WTC11 (cell line): Measurements from ENCODE around the gene PIGS. TPM values are rescaled to one million over a fixed set of nuclear protein-coding genes. Genes with fewer than 3 reads are reported as not detected.

ENCODE experiments used
- ATAC-seq: fragments of 200-7000 bp; cut with Tn5 transposase; 2 replicates; pipeline ENCODE4 v1.10.0; 2021; ENCODE audit warnings: mild to moderate bottlenecking, moderate library complexity
- CTCF ChIA-PET: fragments of 300-600 bp; sonication (Branson Sonifier 250); formaldehyde crosslinking; loops from one replicate; lab custom pipeline; 2021; ENCODE audit warnings: antibody characterized with exemption; lab: Charles Lee
- POLR2A ChIA-PET: fragments of 350-600 bp; sonication (Branson Sonifier 250); formaldehyde crosslinking; loops from one replicate; lab custom pipeline; 2021; ENCODE audit warnings: antibody characterized with exemption; lab: Charles Lee
- DNase-seq: peaks from one replicate; pipeline ENCODE4 v3.0.0; 2021; ENCODE audit warnings: low spot score
- H3K27ac Mint-ChIP-seq: 2 replicates; pipeline ENCODE4 v1.8.0; 2021; ENCODE audit warnings: mixed read lengths
- H3K27me3 Mint-ChIP-seq: 2 replicates; pipeline ENCODE4 v1.8.0; 2021; ENCODE audit warnings: low read depth, mild to moderate bottlenecking, moderate library complexity, mixed read lengths
- H3K36me3 Mint-ChIP-seq: 2 replicates; pipeline ENCODE4 v1.8.0; 2021; ENCODE audit warnings: mixed read lengths
- H3K4me1 Mint-ChIP-seq: 2 replicates; pipeline ENCODE4 v1.8.0; 2022; ENCODE audit warnings: mixed read lengths
- H3K4me3 Mint-ChIP-seq: 2 replicates; pipeline ENCODE4 v1.8.0; 2021; ENCODE audit warnings: mild to moderate bottlenecking, moderate library complexity, mixed read lengths
- H3K9me3 Mint-ChIP-seq: 2 replicates; pipeline ENCODE4 v1.8.0; 2021; ENCODE audit warnings: mixed read lengths
- ATF1 ChIP-seq: sonication (generic); formaldehyde crosslinking; IDR thresholded peaks from 2 replicates; pipeline ENCODE4 v1.8.1; 2023; ENCODE audit warnings: mild to moderate bottlenecking, moderate library complexity, missing genetic modification reagents
- GABPB1 ChIP-seq: sonication (generic); formaldehyde crosslinking; IDR thresholded peaks from 2 replicates; pipeline ENCODE4 v1.8.1; 2023; ENCODE audit warnings: mild to moderate bottlenecking, missing genetic modification reagents
- JAZF1 ChIP-seq: fragments of 250-450 bp; sonication (Bioruptor Pico); IDR thresholded peaks from 2 replicates; pipeline ENCODE4 v1.9.0; 2021; ENCODE audit warnings: moderate library complexity, mild to moderate bottlenecking, inconsistent platforms
- NR1H2 ChIP-seq: sonication (generic); formaldehyde crosslinking; IDR thresholded peaks from 2 replicates; pipeline ENCODE4 v1.9.0; 2021; ENCODE audit warnings: mild to moderate bottlenecking, moderate library complexity, missing genetic modification reagents
- RELA ChIP-seq: sonication (generic); formaldehyde crosslinking; IDR thresholded peaks from 2 replicates; pipeline ENCODE4 v1.8.1; 2022; ENCODE audit warnings: missing genetic modification reagents, mild to moderate bottlenecking, borderline replicate concordance
- RORB ChIP-seq: fragments of 250-450 bp; sonication (Bioruptor Pico); IDR thresholded peaks from 2 replicates; pipeline ENCODE4 v1.9.0; 2021; ENCODE audit warnings: mild to moderate bottlenecking
- SMAD3 ChIP-seq: sonication (generic); formaldehyde crosslinking; IDR thresholded peaks from 2 replicates; pipeline ENCODE4 v1.8.0; 2022; ENCODE audit warnings: missing genetic modification reagents, mild to moderate bottlenecking, borderline replicate concordance
- SMAD4 ChIP-seq: sonication (generic); formaldehyde crosslinking; IDR thresholded peaks from 2 replicates; pipeline ENCODE4 v1.8.0; 2022; ENCODE audit warnings: mild to moderate bottlenecking, missing genetic modification reagents
- SOX15 ChIP-seq: fragments of 250-450 bp; sonication (Bioruptor Pico); IDR thresholded peaks from 2 replicates; pipeline ENCODE4 v1.9.0; 2021; ENCODE audit warnings: mild to moderate bottlenecking
- SP1 ChIP-seq: sonication (generic); formaldehyde crosslinking; conservative IDR thresholded peaks from 2 replicates; pipeline ENCODE4 v1.8.1; 2022; ENCODE audit warnings: missing genetic modification reagents
- TEAD4 ChIP-seq: sonication (generic); formaldehyde crosslinking; IDR thresholded peaks from 2 replicates; pipeline ENCODE4 v1.8.0; 2022; ENCODE audit warnings: mild to moderate bottlenecking, missing genetic modification reagents
- ZNF396 ChIP-seq: fragments of 250-450 bp; sonication (Bioruptor Pico); IDR thresholded peaks from 2 replicates; pipeline ENCODE4 v1.8.0; 2021; ENCODE audit warnings: mild to moderate bottlenecking, moderate library complexity, borderline replicate concordance
- ZNF671 ChIP-seq: fragments of 250-450 bp; sonication (Bioruptor Pico); IDR thresholded peaks from 2 replicates; pipeline ENCODE4 v1.8.0; 2021; ENCODE audit warnings: mild to moderate bottlenecking
- total RNA-seq: library from RNA; stranded (reverse); gene quantifications from 3 replicates; pipeline ENCODE4 v1.2.3, GENCODE V29; 2021
- TF ChIP-seq, protein P1 (sequence below): fragments of 250-450 bp; sonication (Bioruptor Pico); IDR thresholded peaks from 2 replicates; pipeline ENCODE4 v1.9.0; 2021; ENCODE audit warnings: moderate library complexity, mild to moderate bottlenecking, inconsistent platforms, borderline replicate concordance
- TF ChIP-seq, protein P2 (sequence below): sonication (generic); formaldehyde crosslinking; IDR thresholded peaks from 2 replicates; pipeline ENCODE4 v1.8.0; 2023; ENCODE audit warnings: missing genetic modification reagents, mild to moderate bottlenecking, borderline replicate concordance
- TF ChIP-seq, protein P3 (sequence below): sonication (generic); formaldehyde crosslinking; IDR thresholded peaks from 2 replicates; pipeline ENCODE4 v1.8.0; 2022; ENCODE audit warnings: mild to moderate bottlenecking, missing genetic modification reagents
- TF ChIP-seq, protein P4 (sequence below): sonication (generic); formaldehyde crosslinking; IDR thresholded peaks from 2 replicates; pipeline ENCODE4 v1.8.1; 2023; ENCODE audit warnings: mild to moderate bottlenecking, moderate library complexity, missing genetic modification reagents
- TF ChIP-seq, protein P5 (sequence below): sonication (generic); formaldehyde crosslinking; IDR thresholded peaks from 2 replicates; pipeline ENCODE4 v1.8.0; 2022; ENCODE audit warnings: mild to moderate bottlenecking, missing genetic modification reagents
- TF ChIP-seq, protein P6 (sequence below): sonication (generic); formaldehyde crosslinking; IDR thresholded peaks from 2 replicates; pipeline ENCODE4 v1.8.1; 2023; ENCODE audit warnings: mild to moderate bottlenecking, missing genetic modification reagents, moderate library complexity
- TF ChIP-seq, protein P7 (sequence below): sonication (generic); formaldehyde crosslinking; IDR thresholded peaks from 2 replicates; pipeline ENCODE4 v1.8.0; 2022; ENCODE audit warnings: missing genetic modification reagents

PIGS gene
- total RNA-seq, 1 experiment from 2014 or later: 50.6 TPM

DNA sequence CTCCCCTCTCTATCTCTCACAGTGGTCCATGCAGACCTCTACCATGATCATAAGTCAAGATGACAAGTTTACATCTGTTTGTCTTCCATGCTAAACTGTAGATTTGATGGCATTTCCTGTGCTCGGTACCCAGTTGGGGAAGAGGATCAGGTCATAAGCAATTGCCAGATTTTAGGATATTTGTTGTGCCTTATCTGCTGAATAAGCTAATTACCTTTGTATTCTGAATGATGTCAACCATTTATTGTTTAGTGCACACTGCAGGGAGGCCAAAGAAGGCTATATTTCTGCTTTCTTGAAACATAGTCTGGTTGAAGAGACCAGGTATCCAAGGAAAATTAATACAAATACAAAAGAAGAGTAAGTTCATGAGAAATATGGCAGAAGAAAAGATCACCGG lies 11.2 kb upstream of the PIGS start:
- Mint-ChIP-seq H3K36me3 (peaks cover 29% of the 10 kb centered on the region), H3K4me1 (0 out of 2 replicates have a peak, but pooled peaks cover 1% of the 10 kb centered on the region), H3K4me3 (no peak overlapping the region), H3K27ac (no peak overlapping the region), H3K27me3 (no peaks in the 10 kb centered on the region), H3K9me3 (no peaks in the 10 kb centered on the region)
- ATAC-seq (no peak), DNase-seq (no peak)
- CTCF ChIA-PET: no interaction called here
- TF ChIP-seq GABPB1: no peak
- no peak for TF ChIP-seq SMAD4 (CRISPR knock-in tag)
- no peak for TF ChIP-seq RELA
- TF ChIP-seq SMAD3: no peak
- no peak for TF ChIP-seq TEAD4 (CRISPR knock-in tag)
- no peak for TF ChIP-seq ATF1 (CRISPR knock-in tag)
- no peak for TF ChIP-seq SP1 (CRISPR knock-in tag)
- TF ChIP-seq, protein P1, sequence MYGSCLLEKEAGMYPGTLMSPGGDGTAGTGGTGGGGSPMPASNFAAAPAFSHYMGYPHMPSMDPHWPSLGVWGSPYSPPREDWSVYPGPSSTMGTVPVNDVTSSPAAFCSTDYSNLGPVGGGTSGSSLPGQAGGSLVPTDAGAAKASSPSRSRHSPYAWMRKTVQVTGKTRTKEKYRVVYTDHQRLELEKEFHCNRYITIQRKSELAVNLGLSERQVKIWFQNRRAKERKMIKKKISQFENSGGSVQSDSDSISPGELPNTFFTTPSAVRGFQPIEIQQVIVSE (CRISPR knock-in tag): no peak
- TF ChIP-seq, protein P2, sequence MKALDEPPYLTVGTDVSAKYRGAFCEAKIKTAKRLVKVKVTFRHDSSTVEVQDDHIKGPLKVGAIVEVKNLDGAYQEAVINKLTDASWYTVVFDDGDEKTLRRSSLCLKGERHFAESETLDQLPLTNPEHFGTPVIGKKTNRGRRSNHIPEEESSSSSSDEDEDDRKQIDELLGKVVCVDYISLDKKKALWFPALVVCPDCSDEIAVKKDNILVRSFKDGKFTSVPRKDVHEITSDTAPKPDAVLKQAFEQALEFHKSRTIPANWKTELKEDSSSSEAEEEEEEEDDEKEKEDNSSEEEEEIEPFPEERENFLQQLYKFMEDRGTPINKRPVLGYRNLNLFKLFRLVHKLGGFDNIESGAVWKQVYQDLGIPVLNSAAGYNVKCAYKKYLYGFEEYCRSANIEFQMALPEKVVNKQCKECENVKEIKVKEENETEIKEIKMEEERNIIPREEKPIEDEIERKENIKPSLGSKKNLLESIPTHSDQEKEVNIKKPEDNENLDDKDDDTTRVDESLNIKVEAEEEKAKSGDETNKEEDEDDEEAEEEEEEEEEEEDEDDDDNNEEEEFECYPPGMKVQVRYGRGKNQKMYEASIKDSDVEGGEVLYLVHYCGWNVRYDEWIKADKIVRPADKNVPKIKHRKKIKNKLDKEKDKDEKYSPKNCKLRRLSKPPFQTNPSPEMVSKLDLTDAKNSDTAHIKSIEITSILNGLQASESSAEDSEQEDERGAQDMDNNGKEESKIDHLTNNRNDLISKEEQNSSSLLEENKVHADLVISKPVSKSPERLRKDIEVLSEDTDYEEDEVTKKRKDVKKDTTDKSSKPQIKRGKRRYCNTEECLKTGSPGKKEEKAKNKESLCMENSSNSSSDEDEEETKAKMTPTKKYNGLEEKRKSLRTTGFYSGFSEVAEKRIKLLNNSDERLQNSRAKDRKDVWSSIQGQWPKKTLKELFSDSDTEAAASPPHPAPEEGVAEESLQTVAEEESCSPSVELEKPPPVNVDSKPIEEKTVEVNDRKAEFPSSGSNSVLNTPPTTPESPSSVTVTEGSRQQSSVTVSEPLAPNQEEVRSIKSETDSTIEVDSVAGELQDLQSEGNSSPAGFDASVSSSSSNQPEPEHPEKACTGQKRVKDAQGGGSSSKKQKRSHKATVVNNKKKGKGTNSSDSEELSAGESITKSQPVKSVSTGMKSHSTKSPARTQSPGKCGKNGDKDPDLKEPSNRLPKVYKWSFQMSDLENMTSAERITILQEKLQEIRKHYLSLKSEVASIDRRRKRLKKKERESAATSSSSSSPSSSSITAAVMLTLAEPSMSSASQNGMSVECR (CRISPR knock-in tag): no peak
- no peak for TF ChIP-seq ZNF671 (CRISPR knock-in tag)
- TF ChIP-seq, protein P3, sequence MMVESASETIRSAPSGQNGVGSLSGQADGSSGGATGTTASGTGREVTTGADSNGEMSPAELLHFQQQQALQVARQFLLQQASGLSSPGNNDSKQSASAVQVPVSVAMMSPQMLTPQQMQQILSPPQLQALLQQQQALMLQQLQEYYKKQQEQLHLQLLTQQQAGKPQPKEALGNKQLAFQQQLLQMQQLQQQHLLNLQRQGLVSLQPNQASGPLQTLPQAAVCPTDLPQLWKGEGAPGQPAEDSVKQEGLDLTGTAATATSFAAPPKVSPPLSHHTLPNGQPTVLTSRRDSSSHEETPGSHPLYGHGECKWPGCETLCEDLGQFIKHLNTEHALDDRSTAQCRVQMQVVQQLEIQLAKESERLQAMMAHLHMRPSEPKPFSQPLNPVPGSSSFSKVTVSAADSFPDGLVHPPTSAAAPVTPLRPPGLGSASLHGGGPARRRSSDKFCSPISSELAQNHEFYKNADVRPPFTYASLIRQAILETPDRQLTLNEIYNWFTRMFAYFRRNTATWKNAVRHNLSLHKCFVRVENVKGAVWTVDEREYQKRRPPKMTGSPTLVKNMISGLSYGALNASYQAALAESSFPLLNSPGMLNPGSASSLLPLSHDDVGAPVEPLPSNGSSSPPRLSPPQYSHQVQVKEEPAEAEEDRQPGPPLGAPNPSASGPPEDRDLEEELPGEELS (CRISPR knock-in tag): no peak
- TF ChIP-seq, protein P4, sequence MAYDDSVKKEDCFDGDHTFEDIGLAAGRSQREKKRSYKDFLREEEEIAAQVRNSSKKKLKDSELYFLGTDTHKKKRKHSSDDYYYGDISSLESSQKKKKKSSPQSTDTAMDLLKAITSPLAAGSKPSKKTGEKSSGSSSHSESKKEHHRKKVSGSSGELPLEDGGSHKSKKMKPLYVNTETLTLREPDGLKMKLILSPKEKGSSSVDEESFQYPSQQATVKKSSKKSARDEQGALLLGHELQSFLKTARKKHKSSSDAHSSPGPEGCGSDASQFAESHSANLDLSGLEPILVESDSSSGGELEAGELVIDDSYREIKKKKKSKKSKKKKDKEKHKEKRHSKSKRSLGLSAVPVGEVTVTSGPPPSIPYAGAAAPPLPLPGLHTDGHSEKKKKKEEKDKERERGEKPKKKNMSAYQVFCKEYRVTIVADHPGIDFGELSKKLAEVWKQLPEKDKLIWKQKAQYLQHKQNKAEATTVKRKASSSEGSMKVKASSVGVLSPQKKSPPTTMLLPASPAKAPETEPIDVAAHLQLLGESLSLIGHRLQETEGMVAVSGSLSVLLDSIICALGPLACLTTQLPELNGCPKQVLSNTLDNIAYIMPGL: no peak
- POLR2A ChIA-PET: no interaction called here

DNA sequence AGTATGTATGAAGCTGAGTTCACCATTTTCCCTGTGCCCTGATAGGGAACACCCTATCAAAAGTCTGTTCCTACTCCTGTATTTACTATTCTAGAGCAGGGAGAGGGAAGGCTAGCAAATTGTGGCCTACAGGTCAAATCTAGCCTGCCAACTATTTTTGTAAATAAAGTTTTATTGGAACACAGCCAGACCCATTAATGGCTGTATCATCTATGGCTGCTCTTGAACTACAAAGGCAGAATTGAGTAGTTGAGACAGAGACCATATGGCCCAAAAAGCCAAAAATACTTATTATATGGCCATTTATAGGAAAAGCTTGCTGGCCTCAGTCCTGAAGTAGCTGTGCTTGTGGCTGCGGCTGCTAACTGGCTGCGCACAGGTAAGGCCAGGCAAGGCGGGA lies 9.6 kb upstream of the PIGS start:
- ChIA-PET POLR2A (no interaction called here), CTCF (no interaction called here)
- Mint-ChIP-seq H3K9me3 (no peaks in the 10 kb centered on the region), H3K27me3 (no peaks in the 10 kb centered on the region), H3K4me3 (no peak overlapping the region), H3K4me1 (peaks cover 11% of the 10 kb centered on the region), H3K27ac (no peak overlapping the region), H3K36me3 (peaks cover 29% of the 10 kb centered on the region)
- ATAC-seq: no peak
- DNase-seq: no peak
- TF ChIP-seq NR1H2 (CRISPR knock-in tag): no peak
- no peak for TF ChIP-seq JAZF1 (CRISPR knock-in tag)
- no peak for TF ChIP-seq SMAD3
- TF ChIP-seq, protein P5, sequence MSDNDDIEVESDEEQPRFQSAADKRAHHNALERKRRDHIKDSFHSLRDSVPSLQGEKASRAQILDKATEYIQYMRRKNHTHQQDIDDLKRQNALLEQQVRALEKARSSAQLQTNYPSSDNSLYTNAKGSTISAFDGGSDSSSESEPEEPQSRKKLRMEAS: no peak
- no peak for TF ChIP-seq ZNF396 (CRISPR knock-in tag)
- TF ChIP-seq ZNF671 (CRISPR knock-in tag): no peak
- TF ChIP-seq, protein P6, sequence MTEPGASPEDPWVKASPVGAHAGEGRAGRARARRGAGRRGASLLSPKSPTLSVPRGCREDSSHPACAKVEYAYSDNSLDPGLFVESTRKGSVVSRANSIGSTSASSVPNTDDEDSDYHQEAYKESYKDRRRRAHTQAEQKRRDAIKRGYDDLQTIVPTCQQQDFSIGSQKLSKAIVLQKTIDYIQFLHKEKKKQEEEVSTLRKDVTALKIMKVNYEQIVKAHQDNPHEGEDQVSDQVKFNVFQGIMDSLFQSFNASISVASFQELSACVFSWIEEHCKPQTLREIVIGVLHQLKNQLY (CRISPR knock-in tag): no peak
- no peak for TF ChIP-seq RORB (CRISPR knock-in tag)
- TF ChIP-seq, protein P7, sequence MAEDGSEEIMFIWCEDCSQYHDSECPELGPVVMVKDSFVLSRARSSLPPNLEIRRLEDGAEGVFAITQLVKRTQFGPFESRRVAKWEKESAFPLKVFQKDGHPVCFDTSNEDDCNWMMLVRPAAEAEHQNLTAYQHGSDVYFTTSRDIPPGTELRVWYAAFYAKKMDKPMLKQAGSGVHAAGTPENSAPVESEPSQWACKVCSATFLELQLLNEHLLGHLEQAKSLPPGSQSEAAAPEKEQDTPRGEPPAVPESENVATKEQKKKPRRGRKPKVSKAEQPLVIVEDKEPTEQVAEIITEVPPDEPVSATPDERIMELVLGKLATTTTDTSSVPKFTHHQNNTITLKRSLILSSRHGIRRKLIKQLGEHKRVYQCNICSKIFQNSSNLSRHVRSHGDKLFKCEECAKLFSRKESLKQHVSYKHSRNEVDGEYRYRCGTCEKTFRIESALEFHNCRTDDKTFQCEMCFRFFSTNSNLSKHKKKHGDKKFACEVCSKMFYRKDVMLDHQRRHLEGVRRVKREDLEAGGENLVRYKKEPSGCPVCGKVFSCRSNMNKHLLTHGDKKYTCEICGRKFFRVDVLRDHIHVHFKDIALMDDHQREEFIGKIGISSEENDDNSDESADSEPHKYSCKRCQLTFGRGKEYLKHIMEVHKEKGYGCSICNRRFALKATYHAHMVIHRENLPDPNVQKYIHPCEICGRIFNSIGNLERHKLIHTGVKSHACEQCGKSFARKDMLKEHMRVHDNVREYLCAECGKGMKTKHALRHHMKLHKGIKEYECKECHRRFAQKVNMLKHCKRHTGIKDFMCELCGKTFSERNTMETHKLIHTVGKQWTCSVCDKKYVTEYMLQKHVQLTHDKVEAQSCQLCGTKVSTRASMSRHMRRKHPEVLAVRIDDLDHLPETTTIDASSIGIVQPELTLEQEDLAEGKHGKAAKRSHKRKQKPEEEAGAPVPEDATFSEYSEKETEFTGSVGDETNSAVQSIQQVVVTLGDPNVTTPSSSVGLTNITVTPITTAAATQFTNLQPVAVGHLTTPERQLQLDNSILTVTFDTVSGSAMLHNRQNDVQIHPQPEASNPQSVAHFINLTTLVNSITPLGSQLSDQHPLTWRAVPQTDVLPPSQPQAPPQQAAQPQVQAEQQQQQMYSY (CRISPR knock-in tag): no peak
- TF ChIP-seq SOX15 (CRISPR knock-in tag): no peak
